NCI-H748 (cell line): ENCODE measurements around the gene CETP.
"Not testable (repeated sequence)": the region's sequence is repeated elsewhere in the genome, so short reads cannot be mapped to it uniquely, and the experiment has no call there.

ENCODE experiments used
- DNase-seq: peaks from one replicate; lab custom pipeline; 2025; ENCODE audit not compliant: unreplicated experiment; lab: John Stamatoyannopoulos, UW

The CETP gene

GRCh38 chr16:56953006-56953405 is 8.7 kb upstream of the CETP start:
- no peak for DNase-seq

- DNase-seq, result no peak
Observed at GRCh38 chr16:56956076-56956475, 5.7 kb upstream of the CETP start.

DNA sequence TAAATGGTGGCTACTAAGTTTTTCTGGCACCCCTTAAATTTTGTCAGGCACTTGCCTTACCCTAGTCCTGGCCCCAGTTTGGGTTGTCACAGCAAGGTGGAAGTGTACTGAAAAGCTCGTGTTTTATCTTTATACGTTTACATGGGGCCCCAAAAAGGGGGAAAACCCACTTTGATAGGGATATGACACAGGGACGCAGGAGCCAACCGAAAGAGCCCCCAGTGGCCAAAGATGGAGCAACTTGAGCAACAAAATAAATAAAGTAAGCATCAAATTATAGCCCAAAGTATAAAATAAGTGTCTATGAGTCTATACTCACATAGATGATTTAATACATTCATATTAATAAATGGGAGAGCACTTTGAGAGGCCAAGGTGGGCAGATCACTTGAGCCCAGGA is 5.0 kb upstream of the CETP start:
- DNase-seq, result no peak

- no peak for DNase-seq
Observed at GRCh38 chr16:56960681-56961281, 969 bp upstream of the CETP start.

DNA sequence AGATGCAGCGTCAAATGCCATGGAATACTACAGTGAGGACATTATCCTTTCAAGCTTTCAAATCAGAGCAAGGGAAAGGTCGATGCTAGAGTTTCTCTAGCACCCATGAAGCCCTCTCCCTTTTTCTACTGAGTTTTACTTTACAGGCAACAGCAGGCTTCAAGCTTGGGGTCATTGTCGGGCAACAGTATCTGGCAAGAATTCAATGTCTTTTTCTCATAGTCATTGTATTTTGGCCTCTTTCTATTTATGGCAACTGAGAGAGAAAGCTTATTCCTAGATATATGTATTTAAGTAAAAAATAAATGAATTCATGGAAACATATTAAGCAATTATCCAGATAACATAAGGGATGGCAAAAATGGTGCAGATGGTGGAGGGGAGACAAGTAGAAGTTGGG is 364 bp upstream of the CETP start:
- DNase-seq, result no peak

- peak; percentile 19 for DNase-seq
Observed at GRCh38 chr16:56964243-56965148, 2.7 kb downstream of the CETP start.

GRCh38 chr16:56965149-56966092 is 3.7 kb downstream of the CETP start:
- DNase-seq, result no peak

DNA sequence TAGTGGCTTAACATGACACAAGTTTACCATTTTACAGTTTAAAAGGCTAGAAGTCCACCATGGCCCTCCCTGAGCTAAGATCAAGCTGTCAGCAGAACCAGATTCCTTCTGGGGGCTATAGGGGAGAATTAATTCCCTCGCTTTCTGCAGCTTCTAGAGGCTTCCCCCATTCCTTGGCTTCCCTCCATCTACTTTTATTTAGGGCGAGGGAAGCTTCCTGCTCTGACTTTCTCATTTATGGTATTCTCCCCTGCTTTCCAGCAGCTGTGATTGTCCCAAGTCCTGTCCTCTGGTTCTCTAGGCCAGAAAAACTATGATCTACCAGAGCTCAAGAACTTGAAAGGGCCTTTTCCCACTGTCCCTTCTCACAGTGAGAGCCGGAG is 4.3 kb downstream of the CETP start:
- no peak for DNase-seq

GRCh38 chr16:56967733-56968132 is 6.0 kb downstream of the CETP start:
- DNase-seq, result no peak

GRCh38 chr16:56969769-56970168 is 8.0 kb downstream of the CETP start:
- no peak for DNase-seq

- no peak for DNase-seq
Observed at GRCh38 chr16:56970934-56971767, 9.4 kb downstream of the CETP start.

DNA sequence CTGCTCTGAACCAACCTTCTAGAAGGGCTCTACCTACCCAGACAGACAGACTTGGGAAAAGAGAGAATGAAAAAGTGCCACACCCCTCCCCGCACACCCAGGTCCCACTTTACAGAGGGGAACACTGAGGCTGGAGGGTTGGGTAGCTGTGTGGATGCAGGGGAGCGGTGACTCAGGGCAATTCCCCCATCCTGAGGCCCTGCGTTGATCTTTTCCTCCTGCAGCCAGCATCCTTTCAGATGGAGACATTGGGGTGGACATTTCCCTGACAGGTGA is 10.0 kb downstream of the CETP start:
- DNase-seq, result no peak

GRCh38 chr16:56972403-56973293 is 10.9 kb downstream of the CETP start:
- DNase-seq, result no peak

DNA sequence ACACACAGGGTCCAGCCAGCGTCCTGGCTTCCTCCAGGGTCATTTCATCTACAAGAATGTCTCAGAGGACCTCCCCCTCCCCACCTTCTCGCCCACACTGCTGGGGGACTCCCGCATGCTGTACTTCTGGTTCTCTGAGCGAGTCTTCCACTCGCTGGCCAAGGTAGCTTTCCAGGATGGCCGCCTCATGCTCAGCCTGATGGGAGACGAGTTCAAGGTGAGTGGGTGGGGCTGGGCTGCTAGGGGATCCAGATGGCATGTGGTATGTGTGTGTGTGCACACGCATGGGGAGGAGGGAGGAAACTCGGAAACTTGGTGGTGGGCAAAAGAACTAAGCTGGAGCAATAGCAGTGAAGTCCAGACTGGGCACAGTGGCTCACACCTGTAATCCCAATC is 11.5 kb downstream of the CETP start:
- DNase-seq, result no peak

DNA sequence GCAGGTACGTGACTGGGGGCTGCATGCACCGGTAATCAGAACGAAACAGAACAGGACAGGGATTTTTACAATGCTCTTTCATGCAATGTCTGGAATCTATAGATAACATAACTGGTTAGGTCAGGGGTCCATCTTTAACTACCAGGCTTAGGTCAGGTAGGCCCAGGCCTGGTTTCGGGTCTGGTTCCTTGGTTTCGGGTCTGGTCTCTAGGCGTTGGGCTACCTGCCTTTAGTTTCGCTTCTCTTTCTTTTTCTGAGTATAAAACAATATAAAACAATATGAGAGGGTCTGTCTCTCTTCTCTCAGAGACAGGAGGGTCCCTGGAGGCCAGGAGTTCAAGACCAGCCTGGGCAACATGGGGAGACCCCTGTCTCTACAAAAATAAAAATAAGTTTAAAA is 12.1 kb downstream of the CETP start:
- DNase-seq, result not testable (repeated sequence)

GRCh38 chr16:56974549-56975300 is 13.0 kb downstream of the CETP start:
- no peak for DNase-seq

DNA sequence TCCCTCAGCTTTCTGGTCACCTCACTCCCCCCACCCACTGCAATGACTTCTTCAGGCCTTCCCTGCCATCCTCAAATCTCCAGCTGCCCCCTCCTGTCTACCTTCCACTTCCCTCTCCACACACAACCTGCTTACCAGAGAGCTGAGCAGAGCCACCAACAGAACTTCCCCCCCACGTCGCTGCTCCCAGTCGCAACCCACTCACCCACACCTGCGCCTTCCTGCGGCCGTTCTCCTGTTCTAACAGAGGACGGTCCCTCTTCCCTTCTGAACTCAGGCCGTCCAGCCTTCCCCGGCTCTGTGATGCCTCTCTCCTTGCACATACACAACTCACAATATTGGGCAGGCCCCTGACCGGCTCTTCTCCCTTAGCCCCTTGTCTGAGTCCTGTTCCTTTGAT is 14.0 kb downstream of the CETP start:
- DNase-seq, result no peak

- DNase-seq, result no peak
Observed at GRCh38 chr16:56977216-56977615, 15.5 kb downstream of the CETP start.

DNA sequence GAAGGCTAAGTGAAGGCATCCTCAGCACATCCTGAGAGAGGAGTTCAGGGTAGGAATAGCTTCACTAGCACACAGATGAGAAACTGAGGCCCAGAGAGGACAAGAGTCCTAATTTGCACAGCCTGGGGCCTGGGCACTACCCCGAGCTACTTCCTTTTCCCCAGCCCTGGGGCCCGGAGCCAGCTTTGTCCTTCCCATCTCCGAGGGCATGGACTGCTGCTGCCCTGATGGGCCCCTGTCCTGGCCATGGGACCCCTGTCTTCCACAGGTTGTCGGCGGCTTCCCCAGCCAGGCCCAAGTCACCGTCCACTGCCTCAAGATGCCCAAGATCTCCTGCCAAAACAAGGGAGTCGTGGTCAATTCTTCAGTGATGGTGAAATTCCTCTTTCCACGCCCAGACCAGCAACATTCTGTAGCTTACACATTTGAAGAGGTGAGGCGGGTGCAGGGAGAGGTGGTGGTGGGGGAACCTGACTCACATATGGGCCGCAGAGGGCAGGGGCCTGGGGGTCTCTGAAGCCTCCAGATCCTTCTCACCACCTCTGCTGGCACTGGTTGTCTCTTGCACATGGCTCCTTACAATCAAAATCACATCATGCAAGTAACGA is 16.2 kb downstream of the CETP start:
- no peak for DNase-seq
